GM21515 (cell line): ENCODE results near the gene C1QTNF9B.

Source experiments
- ATAC-seq: cut with Tn5 transposase; IDR thresholded peaks from one replicate; pipeline ENCODE4 v1.9.1; 2021; ENCODE audit not compliant: unreplicated experiment

C1QTNF9B gene

DNA sequence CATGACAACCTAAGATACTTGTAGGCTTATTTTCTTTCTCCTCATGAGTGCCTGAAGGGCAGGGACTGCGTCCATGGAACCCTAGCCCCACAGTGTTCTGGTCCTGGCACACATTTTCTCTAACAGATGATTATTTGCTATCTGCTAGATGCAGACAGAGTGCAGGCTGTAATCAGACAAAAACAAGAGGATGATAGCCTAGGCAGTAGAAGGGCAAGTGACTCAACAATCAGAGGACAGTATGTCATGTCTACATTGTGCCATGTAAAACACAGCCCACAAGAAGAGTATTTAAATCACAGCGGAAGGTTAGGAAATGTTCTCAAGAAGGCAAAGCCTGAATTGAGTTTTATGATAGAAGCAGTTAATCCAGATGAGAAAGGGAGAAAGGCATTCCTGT lies 37.4 kb downstream of the C1QTNF9B start:
- ATAC-seq: no peak

DNA sequence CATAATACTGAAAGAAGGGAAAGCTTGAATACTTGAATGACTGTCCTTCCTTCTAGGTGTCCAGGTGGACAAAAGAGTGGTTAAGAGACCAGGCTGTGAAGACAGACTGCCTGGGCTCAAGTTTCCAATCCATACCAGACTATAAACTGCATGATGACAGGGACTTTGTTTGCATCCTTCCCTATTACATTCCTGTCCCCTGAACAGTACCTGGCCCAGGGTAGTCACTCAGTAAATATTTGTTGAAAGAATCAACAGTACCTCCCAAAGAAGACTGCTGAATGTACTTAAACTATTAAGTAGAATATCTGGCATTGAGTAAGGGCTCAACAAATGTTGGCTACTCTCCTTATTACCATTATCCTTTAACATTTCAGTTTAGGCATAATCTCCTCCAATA lies 37.8 kb downstream of the C1QTNF9B start:
- no peak for ATAC-seq

DNA sequence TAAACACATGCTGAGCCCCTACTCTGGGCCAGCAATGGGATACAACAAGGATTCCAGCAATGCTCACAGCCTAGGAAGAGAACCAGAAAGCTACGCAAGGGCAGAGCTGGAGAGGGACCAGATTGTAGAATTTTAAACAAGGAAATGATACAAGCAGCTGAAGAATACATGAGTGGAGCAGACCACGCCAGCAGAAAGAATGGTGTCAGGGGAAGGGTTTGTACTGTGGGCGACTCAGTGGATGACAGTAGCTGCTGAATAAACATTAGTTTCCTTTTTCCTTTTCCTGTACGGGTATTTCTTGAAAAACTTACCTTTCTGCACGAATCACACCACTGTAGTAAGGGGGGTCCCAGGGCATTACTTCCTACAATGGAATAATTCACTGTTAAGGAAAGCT lies 38.8 kb downstream of the C1QTNF9B start:
- ATAC-seq: no peak

DNA sequence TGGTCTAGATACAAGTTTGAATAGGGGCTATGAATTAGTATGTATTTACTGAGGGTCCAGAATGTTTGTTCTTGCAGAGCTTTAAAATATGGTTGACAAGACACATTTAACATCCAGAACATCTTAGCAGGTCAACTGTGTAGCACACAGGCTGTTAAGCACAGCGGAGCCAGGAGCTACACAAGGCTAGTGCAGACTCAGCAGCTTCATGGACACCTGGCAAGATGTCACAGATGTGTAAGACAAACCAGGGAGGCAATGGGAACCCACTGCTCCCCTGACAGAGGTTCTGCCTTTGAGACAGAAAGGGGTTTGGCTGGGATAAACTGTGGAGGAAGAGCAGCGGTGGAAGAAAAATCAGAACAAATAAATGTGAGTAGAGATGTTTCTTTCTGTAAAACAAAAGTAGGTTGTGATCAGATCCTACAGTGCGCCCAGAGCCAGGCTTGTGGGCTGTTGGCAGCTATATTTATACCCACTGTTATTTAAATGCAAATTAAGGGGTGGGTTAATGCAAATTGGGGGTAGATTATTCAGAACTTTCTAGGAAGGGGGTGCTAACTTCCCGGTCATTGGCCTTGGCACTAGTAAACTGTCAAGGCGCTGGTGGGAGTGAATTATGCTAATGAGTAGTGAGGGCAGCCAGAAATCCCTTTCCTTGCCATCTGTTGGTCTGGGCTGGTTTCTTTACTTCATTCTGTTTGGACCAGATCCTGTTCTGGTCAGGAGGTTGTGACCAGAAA lies 41.1 kb downstream of the C1QTNF9B start:
- ATAC-seq: no peak

DNA sequence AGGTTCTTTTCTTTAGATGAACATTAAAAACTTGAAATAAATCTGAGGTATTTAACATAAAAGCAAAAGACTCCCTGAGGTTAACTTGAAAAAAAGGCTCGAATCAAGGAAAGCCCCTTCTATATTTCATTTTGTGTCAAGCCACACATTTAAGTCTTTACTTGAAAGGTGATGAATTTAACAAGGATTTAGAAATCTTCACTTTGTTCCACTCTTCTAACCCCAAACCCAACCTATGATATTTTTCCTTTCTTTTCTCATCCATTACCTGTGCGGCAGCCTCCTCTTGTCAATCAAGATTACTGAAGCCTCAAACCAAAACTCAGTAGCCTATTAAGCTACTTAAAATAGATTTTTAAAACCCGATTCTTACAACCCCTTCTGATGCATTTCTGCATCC lies 41.9 kb downstream of the C1QTNF9B start:
- no peak for ATAC-seq

DNA sequence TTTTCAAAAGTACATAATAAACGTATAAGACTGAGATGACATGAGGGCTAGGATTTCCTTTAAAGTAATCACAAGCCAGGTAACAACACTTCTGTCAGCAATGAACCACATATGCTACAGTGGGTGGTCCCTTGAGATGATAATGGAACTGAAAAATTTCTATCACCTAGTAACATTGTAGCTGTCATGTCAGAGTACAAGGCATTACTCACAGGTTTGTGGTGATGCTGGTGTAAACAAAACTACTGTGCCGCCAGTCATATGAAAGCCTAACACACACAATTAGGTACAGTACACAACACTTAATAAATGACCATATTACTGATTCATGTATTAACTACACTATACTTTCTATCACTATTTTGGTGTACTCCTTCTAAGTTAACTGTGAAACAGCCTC lies 45.0 kb downstream of the C1QTNF9B start:
- no peak for ATAC-seq

DNA sequence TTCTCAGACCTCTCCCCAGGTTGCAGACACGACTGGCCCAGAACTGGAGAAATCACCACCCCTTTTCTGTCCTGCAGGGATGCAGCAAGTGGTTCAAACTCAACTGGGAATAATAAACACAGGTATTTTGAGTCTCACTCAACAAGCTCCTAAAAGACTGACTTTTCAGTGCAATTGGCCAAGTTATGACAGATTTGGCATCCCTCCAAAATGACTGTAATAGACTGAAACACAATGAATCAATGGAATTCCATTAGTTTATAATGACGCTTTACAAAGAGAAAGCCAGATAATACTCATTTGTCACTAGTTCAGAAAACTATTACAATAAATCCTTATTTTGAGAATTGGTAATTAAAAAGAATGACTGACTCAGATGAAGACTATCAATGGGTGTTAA lies 46.2 kb downstream of the C1QTNF9B start:
- no peak for ATAC-seq

DNA sequence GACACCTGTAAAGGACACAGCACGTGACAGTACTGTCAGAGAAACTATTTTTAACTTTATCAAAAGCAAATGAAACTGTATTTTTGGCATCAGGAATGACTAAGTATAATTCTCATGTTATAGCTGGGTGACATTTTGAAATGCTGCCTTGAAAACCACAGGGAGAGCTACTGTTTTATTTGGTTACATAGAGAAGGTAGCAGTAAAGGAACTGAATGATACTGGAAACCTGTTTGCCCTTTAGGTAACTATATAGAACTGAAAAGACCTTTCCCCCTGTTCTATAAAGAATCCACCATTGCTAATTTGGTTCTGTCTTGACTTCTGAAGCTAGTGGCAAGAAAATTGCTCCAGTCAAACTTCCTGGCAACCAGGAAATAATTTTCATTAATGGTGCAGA lies 47.2 kb downstream of the C1QTNF9B start:
- no peak for ATAC-seq

DNA sequence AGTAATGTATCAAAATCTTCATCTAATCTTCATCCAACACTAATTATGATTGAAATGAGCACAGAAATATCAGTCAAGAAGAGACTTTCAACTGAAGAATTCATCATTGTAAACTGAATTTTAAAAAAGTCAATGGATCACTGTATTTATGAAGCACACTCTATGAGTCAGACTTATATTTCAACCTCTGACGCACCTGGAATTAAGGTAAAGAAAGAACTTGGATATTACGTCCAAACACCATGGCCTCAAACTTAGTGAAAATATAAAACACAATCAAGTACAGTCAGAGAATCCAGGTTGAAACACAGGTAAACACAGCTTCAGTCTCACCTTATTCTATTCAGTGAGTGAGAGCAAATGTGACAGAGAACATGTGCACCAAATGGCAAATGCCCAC lies 47.6 kb downstream of the C1QTNF9B start:
- no peak for ATAC-seq

DNA sequence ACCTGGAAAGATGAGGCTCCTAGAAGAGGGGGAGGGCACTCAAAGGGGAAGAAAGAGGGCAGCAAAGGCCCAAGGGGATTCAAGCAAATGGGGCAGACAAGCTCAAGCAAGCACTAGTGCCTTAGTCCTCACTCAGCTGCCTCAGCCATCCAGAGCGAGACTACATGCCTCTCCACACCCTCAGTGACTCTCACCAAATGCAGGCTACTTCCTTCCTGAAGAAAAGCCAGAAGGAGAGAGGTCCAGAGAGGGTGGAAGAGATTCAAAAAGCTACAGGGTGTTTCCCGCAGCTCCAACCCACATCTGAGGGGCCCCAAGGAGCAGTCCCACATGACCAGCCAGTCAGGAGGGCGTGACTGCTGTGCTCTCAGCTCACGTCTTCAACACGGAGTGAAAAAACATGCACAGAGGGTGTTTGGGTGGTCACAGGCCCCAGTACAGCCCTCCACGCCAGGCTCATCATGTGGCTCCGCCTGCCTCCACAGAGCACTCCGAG lies 48.6 kb downstream of the C1QTNF9B start:
- ATAC-seq: no peak

DNA sequence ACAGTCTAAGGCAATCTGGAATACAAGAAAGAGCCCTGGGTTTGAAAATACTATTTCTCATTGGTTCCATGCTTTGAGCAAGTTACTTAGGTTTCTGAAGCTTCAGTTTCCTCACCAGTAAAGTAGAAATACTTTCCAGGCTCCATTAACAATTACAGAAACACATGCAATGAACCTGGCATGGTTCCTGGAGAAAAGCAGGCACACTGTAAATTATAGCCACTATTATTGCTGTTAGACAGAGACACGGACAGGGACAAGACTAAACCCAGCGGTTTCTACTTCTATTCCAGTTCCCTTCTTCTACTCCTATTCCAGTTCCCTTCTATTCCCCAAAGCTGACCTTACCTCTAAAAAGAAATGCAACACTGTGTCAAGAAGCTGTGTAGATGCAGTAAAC lies 49.3 kb downstream of the C1QTNF9B start:
- ATAC-seq: no peak

DNA sequence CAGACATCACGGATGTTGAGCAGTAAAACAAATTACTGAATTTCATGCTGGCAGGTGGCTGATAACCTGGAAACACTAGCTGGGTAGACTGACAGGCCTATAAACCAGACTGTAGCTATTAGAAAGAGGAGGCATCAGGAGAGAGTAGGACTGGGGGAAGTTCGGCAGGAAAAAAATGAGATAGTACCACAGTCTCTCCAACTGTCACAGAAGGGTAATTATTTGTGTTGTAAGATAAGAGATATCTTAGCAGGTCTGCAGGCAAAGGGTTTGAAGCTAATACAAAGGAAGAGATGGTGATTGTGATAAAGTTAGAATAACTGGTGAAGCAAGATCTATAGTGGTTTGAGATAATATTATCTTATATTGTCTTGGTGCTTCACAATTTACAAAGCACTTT lies 49.8 kb downstream of the C1QTNF9B start:
- ATAC-seq: no peak

DNA sequence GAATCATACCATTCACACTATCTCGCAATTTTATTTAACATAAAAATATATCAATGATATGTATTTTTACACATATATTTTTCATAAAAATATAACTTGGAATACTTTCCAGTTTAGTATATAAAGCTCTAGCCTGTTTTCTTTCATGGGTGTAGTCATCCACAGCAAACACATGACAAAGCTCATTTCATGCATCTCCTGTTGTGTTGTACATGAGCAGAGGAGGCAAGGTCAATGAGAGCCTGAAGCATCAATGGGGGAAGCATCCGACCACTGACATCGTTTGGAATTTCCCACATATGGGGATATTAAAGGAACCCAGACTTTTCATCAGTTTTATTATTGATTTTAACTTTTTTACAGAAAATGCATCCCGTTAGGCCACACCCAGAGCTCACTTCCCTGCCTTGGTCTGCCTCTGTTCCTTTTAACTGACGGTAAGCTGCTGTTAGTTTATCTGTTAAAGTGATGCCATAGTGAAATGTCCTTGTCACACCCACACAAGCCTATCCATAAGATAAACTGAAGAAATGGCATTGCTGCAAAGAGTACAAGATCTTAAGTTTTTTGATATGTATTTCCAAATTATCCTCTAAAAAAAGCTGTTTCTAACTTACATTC lies 52.1 kb downstream of the C1QTNF9B start:
- no peak for ATAC-seq

DNA sequence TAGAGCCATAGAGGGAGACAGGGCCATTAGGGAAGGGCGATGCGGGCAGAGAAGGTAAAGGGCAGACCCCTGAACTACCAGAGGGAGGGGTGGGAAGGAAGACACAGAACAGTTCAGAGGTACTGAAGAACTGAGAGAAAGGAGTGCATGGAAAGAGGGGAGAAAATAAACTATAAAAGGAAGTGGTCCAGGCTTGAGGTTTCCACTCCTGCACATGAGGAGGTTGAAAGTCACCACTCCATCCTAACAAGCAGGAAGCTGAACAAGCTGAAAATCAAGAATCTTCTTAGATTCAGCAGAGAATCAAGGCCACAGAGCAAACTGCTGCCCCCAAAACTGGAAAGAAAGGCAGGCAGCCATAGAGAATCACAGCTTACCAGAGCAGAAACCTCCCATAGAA lies 53.2 kb downstream of the C1QTNF9B start:
- ATAC-seq: no peak

DNA sequence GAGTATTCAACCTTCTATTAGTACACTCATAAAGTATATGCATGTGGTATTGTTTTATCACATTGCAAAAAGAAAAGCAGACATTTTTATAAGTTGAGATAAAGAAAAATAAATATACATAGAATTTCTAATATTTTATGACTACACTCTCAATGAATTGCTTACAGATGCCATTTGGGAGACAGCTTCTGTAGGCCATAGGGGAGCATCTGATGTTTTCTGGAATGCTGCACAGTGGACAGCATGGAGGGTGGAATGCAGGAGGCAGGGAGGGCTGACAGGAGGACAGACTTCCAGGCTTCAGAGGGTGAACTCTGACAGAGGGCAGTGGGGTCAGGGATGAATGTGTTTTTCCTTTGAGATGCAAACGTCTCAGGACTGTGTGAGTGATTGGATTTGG lies 53.9 kb downstream of the C1QTNF9B start:
- ATAC-seq: no peak

DNA sequence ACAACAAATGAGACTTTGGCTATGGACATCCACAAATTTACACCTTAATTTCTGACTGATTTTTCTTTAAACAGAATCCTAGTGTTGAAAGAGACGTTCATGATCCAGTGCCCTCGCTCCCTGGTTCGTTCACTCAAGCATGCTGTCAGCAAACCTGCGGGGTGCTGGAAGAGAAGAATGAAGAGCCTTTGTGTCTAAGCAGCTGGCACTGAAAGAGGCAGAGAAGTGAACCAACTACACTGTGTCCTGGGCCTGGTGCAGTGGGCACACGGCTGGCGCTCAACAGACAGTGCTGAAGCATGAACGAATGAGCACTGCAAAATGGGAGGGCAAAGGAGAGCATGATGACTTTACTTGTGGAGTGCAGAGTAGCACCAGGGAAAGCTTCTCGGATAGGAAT lies 54.9 kb downstream of the C1QTNF9B start:
- ATAC-seq: no peak
